ENCODE measurements around the gene EPHB1. TPM values are rescaled to one million over a fixed set of nuclear protein-coding genes. Genes with fewer than 3 reads are reported as not detected.

EPHB1 gene
- polyA plus RNA-seq, 3 donors, result 5.0 to 6.8 (median 6.2) TPM

DNA sequence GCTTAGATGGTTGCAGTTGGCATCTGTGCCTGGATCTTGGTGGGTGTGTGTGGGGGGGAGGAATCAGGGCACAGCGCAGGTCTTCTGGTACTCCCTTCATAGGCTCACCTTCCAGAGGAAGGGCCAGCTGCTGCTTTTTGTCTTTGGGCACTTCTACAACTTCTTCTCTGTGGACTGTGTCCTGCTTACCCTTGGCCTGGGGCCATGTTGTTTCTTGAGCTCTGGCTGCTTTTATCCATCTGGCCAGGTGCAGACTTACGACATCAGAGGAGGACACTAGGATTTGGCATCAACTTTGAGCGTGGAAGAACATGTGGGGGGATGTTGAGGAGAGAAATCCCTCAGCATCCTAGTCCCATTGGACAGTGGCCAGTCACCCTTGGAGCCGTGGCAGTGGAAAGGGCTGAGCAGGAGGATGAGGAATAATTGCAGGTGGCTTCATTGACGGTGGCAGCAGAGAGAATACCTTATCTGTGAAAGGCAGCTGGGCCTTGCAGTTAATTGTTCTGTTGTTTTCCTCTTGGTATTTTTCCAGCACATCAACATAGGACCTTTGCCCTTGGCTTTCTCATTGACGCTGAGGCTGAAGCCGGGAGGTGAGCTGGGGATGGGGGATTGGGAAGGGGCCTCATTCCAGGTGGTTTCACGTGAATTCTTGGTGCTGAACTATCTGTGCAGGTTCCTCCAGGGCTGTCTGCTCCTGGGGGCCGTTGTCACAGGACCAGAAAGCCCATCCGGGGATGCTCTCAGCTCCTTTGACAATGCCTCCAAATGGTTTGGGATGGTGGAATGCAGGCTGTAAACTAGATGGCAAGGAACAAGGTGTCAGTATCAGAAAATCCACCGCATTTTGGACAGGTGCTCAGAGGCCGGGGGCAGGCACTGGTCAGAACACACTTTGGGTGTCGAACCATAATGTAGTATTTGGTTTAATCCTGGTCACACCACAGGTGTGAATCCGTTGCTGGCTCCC, 9.7 kb downstream of the EPHB1 start:
- no peak for DNase-seq (ENCODE audit: low read depth in 3 of 3, low spot score in 2 of 3)

DNA sequence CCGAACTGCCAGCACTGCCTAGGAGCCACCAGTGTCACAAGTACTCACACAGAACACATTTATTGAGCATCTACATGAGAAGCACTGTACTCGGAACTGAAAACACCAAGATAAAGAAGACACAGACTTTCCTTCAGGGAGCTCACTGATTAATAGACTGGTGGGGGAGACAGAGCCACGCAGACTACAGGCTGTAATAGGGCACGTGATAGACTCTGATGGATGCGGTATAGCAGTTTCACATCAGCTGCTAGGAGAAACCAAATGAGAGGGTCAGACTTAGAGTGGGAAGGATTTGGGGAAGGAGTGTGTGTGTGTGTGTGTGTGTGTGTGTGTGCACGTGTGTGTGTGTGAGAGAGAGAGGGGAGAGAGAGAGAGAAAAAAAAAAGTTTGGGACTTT, 12.1 kb downstream of the EPHB1 start:
- DNase-seq (ENCODE audit: low read depth in 3 of 3, low spot score in 2 of 3), result no peak

DNA sequence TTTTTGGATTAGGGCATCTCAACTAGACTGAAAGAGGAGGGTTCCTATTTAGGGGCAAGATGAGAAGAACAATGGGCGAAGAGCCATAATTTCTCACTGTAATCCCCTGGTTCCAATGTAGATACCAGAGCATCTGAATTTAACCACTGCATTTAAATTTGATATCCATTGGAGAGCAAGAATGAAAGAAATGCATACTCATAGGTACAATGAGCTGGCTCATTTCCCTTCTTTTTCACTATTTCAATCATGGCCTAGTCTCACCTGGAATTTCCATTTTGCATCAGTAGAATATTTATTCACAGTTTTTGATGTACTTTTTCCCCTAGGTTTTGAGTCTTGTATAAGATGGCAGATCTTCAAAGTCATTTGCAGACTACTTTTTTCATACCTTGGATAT, 13.8 kb downstream of the EPHB1 start:
- no peak for DNase-seq (ENCODE audit: low read depth in 3 of 3, low spot score in 2 of 3)

DNA sequence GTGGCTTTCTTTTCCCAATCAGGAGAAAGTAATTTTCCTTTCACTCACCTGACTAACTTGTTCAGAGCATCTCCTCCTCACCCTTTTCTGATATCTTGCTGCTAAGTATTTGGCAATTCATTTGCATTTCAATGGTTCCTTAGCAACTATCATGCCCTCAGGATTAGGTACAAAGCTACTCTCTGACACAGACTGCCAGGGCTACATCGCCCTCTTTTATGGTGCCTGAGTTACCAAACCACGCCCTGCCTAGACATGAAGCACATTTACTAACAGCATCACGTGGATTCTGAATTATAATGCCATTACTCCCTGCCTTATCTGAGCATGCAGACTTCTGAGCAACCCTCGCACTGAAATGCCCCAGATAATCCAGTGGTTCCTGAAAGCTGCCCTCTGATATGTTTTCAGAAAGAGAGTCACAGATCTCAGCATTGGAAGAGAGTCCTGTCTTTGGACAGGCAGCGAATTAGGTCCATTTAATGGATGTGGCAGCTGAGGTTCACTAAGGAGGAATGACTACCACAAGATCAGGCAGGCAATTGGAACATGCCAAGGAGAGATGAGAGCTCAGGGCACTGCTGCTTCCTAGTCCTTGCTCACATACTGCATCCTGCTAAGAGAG, 14.5 kb downstream of the EPHB1 start:
- DNase-seq (ENCODE audit: low read depth in 3 of 3, low spot score in 2 of 3), result no peak

DNA sequence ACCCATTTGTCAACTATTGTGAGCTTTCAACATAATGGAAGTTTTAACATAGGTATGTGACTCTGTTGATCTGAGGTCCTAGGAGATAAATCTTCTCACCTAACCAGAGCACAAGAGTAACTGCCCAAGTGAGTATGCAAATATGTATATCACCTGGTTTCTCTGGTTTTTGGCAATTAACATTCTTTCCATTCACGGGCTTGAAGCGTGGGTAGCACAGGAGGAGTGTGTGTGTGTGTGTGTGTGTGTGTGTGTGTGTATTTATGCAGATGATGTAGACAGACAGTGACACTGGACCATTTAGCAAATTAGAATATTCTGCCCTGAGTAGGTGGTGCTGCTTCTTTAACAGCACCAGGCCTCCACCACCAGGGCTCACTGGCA, 15.0 kb downstream of the EPHB1 start:
- no peak for DNase-seq (ENCODE audit: low read depth in 3 of 3, low spot score in 2 of 3)

DNA sequence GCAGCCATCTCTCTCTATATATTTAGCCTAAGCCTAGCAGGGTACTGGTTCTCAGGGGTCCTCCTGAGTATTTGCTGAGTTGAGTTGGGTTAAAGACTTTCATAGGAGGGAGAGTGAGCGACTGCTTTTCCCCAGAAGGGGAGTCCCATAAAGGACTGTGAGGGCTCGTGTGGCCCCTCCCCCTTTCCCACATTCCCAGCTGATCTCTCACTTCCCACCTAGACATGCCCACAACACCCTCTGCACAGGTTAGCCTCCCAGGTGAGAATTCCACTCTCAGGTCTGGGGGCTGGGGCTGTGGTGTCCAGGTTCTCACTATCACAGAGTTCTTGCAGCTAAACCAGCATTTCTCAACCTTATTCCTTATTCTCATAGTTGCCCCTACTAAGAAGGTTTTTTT, 15.8 kb downstream of the EPHB1 start:
- no peak for DNase-seq (ENCODE audit: low read depth in 3 of 3, low spot score in 2 of 3)

DNA sequence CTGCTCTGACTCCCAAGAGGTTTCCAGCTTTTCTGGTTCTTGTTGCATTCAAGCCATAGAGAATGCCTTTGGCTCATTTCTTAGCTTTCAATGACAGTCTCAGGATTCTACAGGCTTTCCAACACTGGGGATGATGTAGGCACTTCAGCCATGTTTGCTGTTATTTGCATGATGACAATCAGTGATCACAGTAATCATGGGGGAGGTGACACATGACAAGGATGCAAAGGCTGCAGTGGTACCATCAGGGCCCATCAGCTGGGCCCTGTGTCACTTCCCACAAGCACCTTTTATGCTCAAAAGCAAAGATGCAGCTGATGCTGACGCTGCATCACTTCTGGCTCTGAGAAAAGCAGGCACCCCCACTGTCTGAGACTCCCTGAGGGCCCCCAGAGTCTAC, 18.6 kb downstream of the EPHB1 start:
- DNase-seq (ENCODE audit: low read depth in 3 of 3, low spot score in 2 of 3), result no peak

DNA sequence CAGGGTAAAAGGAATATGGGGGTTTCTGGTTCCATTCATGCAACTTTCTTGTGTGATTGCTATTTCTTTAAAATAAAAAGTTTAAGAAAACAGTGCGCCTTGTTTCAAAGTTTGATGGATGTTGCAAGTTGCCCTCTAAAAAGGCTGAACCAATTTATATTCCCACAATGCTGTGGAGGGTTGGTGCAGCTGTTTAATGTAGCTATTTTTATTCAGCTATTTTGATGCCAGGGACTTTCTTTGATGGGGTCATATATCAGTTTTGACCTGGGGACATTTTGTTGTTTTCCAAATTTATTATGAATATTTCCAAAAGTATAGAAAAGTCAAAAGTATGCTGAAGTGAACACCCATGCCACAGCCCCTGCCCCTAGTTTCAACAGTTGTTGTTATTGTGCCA, 20.5 kb downstream of the EPHB1 start:
- no peak for DNase-seq (ENCODE audit: low read depth in 3 of 3, low spot score in 2 of 3)

DNA sequence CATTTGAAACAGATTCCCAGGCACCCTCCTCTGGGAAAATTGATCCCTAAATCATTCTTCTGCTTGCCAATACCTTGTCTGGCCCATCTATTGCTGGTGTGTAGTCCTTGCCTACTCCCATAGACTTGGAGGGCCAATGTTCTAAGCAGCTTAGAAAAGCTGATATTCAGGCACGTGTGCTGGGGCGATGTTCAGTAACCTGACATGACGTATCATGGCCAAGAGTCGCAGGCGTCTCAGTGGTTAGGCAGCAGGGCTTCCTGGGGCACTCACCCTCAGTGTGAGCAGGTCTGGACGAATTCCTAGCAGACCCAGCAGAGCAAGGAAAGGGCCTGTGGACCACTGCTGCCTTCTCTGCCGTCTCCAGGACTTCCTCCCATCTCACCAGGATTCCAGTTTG, 21.6 kb downstream of the EPHB1 start:
- no peak for DNase-seq (ENCODE audit: low read depth in 3 of 3, low spot score in 2 of 3)

DNA sequence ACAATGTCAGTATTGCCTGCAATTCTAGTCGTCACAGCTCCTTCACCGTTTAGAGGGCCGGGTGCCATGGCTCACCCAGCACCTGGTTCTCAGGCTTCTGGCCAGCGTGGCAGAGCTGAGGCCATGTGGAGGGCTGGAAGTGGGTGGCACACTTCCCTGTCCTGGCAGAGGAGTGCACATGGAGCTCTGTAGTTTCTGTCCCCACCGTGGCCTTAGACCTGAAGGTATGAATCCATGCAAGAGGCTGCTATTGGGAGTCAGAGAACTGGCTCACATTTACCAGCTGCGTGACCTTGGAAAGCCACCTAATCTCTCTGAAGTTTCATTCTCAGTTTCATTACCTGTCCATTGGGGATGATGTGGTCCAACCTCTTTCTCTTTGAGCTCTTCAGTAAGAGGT, 22.2 kb downstream of the EPHB1 start:
- no peak for DNase-seq (ENCODE audit: low read depth in 3 of 3, low spot score in 2 of 3)

DNA sequence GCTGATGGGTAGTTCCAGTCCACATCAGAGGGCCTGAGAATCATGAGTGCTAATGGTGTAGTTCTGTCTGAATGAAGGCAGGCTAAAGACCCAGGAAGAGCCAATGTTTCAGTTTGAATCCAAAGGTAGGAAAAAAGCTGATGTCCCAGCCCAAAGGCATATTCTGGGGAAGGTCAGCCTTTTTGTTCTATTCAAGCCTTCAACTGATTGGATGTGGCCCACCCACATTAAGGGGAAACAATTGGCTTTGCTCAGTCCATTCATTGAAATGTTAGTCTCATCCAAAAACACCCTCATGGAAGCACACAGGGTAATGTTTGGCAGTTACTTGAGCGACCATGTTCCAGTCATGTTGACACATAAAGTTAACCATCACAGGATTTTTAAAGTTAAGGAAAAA, 25.9 kb downstream of the EPHB1 start:
- DNase-seq (ENCODE audit: low read depth in 3 of 3, low spot score in 2 of 3), result no peak

DNA sequence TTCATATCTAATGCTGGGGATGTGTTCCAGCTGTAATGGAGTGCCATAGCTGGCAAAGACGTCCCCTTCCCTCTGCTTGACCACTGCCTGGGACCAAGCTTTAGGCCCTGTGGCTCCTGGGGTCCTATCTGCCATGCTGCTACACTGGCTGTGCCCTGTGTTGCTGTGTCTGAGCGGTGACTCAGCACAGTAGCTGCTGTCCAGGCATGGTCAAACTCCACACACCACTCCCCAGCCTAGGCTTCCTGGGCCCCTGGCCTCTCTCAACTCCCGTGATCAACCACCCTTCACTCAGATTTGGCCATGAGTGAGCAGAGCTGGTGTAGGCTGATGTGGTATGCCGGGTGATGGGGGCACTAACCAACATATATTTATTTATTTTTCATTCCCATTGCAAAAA, 27.0 kb downstream of the EPHB1 start:
- no peak for DNase-seq (ENCODE audit: low read depth in 3 of 3, low spot score in 2 of 3)

DNA sequence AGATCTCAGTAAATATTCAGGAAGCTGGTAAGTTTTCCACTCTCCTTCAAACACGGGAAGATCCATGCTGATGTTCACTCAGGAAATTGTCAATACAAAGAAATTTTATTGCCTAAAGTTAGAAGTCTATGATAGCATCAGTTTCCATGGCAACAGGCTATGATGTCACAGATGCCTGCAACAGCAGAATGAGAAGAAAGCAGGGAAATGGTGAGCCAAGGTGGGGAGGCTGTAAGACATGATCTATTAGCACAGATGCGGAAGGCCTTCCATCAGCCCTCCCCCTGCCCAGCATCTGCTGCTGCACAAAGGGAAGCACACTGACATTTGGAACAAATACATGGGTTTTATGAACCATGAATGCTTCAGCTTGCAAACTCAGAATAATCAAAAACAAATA, 28.6 kb downstream of the EPHB1 start:
- DNase-seq (ENCODE audit: low read depth in 3 of 3, low spot score in 2 of 3), result no peak

DNA sequence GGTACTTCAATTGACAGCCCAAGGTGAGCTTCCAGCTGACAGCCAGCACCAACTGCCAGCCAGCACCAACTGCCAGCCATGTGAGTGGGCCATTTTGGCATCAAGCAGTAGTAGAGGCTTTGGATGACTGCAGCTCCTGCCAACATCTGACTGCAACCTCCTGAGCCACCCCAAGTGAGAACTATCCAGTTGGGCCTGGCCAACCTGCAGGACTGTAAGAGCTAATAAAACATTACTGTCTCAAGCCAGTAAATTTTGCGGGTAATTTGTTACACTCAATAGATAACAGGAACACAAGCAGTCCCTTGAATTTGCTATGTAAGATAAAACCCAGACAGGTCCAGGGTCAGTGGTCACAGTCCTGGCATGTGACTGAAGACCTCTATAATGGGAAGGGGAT, 29.7 kb downstream of the EPHB1 start:
- peak; percentile 37 to 53 (median 45) for DNase-seq (ENCODE audit: low read depth in 3 of 3, low spot score in 2 of 3)

DNA sequence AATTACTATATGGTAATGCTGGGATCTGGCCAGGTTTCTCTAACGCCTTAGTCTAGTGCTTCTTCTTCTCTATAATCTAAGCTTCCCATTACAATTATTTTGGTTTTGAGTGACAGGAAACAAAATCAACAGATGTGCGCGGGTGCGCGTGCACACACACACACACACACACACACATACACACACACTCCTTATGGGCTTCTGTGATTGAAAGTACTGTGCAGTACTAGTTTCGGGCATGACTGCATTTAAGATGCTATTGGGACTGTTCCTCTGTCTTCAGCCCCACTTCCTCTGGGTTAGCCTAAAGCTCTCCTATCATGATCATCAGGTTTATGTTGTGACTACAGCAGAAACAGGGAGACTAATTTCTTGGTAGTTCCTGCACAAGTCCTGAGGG, 32.2 kb downstream of the EPHB1 start:
- DNase-seq (ENCODE audit: low read depth in 3 of 3, low spot score in 2 of 3), result no peak

DNA sequence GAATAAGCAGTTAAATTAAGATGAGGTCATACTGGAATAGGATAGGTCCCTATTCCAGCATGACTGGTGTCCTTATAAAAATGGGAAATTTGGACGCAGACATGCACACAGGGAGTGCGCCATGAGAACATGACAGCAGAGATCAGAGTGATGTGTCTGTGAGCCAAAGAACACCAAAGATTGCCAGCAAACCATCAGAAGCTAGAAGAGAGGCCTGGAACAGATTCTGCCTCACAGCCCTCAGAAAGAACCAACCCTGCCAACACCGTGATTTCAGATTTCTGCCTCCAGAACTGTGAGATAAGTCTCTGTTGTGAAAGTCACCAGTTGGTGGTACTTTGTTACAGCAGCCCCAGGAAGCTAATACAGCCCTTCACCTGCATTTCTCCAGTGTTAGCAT, 34.7 kb downstream of the EPHB1 start:
- DNase-seq (ENCODE audit: low read depth in 3 of 3, low spot score in 2 of 3), result no peak

DNA sequence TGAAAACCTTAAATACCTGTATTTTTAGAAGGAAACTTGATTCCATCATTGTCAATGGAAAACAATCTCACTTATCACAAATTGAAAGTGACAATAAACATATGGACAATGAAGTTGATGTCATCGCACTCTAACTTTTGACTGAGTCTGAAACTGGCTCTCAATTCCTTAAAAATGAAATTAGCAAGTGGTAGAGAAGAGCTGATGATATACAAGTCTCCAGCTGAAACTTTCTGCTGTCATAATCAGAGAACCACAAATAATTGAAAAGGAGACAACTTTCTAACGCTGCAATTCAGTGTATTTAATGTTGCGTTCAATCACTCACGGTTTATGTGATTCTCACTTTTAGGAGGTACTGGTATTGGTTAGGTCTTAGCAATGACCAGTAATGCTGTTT, 37.5 kb downstream of the EPHB1 start:
- DNase-seq (ENCODE audit: low read depth in 3 of 3, low spot score in 2 of 3), result no peak

DNA sequence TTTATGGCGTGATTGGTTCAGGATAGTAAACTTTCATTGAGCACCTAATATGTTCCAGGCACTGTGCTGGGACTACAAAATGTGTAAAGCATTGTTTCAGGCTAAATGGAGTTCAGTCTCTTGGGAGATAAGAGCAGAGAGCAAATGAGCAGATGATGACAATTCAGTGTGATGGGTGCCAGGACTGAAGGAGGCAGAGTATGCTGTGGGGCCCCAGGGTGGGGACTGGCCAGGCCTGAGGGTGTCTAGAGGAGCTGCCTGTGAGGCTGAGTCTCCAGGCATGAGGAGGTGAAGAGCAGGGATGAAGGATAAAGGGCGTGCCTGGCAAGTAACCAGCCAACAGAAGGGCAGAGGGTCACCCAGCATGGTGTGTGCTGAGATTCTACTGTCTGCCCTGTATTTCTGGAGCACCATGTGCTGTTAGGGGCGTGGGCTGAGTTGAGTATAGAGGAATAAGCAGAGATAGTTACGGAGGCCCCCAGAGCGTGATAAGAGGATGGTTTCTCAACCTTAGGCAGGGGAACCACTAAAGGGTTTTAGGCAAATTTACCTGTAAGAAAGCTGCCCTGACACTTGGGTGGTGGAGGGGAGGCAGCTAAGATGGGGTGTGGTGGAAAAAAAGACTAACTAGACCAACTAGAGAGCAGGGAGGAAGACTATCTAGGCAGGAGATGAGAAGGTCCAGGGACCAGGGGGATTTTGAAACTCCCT, 38.5 kb downstream of the EPHB1 start:
- DNase-seq (ENCODE audit: low read depth in 3 of 3, low spot score in 2 of 3), result no peak

DNA sequence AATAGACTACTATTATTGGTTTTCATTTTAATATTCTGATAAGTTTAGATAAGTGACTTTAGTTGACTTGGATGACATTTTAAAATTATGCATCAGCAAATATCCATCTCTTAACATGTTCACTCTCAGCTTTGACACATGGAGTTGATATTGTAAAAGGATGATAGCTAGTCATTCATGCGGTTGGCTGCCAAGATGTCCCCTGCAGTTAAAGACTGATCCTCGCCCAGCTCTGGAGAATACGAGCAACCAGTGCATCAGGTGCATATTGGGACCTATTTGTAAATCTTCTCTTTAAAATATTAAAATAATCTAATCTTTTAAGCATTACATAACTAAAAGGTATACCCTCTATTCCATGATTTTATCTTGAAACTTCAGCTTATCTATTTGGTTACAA, 41.9 kb downstream of the EPHB1 start:
- DNase-seq (ENCODE audit: low read depth in 3 of 3, low spot score in 2 of 3), result no peak

DNA sequence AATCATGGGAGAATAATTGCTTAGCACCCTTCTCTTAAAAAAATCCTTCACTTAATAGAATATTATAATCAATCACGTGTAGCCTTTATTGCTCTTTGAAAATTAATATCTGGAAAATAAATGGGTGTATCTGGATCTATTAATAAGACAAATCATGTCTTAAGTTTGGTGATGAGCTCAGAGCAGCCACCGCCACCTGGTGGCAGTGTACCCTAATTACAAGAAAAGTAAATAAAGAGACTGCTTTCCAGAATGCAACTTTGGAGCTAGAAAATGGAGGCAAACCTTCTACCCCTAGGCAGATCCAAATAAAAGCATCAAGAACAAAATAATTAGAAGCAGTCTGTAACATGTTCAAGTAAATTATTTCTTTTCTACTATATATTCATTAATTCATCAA, 43.5 kb downstream of the EPHB1 start:
- DNase-seq (ENCODE audit: low read depth in 3 of 3, low spot score in 2 of 3), result no peak

DNA sequence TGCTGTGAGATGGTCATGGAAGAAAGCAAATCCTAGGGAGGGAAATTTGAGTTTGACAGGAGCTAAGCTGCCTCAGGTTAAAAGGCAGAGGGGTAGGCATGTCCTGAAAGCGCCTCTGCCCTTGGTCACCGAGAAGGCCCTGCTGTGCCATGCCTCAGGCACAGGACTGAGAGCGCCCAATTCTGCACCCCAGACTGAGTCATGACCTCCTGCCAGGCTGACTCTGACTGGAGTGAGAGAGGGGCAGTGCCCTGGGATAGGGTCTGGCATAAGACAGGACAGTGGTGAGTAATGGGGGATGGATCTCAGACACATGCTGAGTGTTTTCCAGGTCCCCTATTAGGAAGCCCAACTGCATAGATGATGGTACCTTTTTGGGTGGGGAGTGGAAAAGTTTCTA, 44.4 kb downstream of the EPHB1 start:
- DNase-seq (ENCODE audit: low read depth in 3 of 3, low spot score in 2 of 3), result no peak

DNA sequence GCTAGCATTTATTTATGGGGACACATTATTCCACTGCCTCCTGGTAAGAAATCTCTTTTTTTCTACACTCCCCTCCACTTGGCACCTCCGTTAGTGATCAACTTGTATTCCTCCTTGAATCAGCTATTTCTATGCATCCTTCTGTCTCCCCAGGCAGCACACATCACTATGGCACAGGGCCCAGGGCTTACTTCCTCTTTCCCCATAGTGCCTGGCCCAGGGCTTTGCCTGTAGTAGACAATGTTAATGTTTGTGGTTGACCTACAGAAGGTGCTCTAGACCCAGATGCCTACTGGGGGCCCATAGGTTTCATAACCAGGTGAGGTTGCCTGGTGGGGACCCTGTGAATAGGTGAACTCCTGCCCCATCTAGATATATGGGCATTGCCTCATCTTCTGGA, 44.9 kb downstream of the EPHB1 start:
- no peak for DNase-seq (ENCODE audit: low read depth in 3 of 3, low spot score in 2 of 3)

Measured in right renal cortex interstitium (tissue), 3 donors.